ENCODE data around the gene CBX4.
"Not testable (repeated sequence)": the region's sequence is repeated elsewhere in the genome, so short reads cannot be mapped to it uniquely, and the experiment has no call there.

Gene CBX4

DNA sequence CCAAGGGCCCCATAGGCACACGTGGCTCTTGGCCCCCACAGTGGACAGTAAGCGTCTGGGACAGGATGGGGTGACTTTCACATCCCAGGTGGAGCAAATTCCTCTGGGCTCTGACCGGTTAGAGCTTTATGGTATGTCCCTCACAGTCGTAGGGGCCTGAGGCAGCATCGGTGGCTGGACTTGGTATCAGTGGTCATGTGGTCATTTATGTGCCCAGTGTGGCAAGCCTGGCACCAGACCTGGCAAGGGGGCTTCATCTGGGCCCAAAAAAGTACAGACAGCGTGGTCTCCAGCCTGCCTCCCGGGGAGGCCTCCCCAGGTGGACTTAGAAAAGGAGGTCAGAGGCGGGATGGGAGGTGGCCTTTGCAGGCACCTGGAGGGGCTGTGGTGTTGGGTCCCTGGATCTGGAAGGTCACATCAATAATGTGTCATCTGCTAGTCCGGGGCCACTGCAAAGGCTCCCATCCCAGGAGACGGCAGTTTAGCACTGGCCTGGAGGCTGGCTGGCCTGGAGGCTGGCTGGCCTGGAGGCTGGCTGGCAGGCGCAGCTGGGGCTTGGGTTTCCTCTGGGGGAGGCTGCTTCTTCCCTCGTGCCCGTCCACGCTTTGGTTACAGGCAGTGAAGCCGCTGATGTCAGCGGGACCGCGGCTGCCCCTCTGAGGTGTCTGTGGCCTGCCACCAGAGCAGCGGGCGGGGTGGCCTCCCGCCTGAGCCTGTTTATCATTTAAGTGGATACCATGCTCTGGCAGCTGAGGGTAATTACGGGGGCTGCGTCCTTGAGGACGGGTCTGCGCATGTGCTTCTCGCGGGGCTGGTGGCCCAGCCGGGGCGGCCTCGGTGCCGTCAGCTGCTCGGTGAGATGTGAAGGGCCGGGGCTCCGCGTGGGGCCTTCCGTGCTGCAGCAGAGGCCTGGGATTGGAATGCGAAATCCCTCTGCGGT lies 20.7 kb upstream of the CBX4 start:
- no peak for DNase-seq

DNA sequence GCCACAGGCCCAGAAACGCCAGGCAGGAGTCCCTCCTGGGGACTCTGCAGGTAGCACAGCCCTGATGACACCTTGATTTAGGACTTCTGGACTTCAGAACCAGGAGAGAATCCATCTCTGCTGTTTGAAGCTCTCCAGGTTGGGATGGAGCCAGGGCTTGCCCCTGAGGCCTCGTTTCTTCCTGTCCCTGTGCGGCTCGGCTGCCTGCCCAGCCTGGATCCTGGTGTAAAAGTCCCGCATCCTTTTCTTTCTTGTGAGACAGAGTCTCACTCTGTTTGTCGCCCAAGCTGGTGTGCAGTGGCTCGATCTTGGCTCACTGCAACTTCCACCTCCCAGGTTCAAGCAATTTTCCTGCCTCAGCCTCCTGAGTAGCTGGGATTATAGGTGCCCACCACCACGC lies 17.9 kb upstream of the CBX4 start:
- no peak for DNase-seq

DNA sequence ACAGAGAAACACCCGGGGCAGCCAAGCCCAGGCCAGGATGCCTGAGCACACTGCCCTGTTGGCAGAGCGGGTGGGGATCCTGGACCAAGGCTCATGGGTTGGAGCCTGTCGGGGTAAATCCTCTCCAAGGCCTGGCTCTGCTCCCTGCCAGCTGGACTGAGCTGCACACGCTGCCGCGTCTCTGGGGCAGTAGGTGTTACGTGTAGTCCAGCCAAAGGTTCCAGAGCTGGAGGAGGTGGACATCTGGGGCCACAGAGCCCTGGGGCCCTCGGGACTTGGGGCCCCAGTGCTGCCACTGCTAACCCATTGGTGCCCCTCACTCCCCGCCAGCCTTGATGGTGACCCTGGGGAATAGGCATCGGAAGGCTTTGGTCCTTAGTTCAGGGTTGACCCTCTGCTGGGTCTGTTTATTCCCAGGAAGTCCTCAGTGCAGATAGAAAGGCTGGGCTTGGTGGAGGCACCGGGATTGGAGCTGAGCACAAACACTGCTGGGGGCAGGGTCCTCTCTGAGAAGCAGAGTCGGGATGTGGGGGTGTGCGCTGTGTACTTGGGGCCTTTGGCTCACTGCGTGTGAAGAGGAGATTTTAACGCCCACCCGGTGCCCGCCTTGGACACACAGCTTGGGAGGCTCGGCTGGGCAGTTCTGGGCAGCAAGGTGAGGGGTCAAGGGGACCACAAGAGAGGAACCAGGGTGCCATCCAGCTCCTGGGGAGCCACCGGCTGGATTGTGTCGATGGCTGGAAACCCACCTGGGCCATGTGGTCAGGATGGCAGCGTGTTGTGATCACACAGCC lies 16.3 kb upstream of the CBX4 start:
- no peak for DNase-seq

DNA sequence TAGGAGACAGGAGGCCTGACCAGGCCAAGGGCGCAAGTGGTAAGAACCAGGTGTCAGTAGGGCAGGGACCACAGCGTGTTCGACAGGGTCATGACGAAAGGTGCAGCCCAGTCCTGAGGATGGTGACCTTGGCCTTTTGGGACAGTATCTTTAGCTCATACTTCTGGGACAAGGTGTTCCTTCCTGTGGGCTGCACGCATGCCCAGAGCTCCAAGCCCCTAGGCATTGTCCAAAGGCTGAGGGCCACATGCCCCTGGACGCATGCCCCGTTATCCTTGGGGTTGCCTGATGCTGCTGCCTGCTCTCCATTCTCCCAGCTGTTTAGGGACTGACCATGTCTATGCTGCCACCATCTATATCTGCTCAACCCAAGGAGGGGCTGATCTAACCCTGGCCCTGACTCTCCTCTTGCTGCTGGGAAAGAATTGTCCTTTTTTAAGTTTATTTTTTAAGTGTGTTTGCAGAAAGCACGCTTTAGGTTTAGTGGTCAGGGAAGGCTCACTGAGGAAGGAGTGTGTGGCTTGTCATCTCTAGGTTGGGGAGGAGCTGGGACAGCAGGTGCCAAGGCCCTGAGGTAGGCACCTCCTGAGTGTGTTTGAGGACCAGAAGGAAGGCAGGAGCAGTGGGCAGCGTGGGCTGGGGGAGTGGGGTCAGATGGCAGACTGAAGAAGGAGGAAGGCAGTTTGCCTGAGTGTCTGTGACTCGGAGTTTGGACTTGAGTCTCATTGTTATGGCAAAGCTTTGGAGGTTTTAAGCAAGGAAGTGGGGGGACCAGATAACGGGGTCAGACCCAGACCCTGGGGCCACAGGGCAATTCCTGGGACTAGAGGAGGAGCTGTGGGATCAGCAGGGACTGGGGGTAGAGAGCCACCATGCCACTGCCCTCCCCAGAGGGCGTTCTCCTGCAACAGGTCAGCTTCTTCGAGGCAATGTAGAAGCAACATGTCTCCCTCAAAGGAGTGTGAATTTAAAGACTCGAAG lies 15.1 kb upstream of the CBX4 start:
- DNase-seq: no peak

DNA sequence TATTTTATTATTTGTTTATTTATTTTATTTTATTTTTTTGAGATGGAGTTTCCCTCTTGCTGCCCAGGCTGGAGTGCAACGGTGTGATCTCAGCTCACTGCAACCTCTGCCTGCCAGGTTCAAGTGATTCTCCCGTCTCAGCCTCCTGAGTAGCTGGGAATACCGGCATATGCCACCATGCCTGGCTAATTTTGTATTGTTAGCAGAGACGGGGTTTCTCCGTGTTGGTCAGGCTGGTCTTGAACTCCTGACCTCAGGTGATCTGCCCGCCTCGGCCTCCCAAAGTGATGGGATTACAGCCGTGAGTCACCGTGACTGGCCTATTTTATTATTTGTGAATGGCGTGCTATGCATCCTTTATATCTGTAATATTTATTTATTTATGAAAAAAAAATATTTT lies 13.9 kb upstream of the CBX4 start:
- not testable (repeated sequence) for DNase-seq

DNA sequence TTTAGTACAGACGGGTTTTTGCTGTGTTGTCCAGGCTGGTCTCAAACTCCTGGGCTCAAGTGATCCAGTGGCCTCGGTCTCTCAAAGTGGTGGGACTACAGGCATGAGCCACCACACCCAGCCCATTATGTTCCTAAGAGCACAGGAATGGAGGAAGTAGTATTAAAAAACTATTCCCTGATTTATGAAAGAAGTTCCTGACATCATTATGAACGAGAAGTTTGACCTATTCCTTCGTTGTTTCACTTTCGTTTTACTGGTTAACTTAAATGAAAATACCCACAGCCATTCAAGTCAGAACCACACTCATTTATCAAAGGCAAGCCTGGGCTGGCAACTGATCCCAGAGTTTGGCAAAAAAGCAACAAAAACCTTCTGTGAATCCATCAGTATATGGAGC lies 13.5 kb upstream of the CBX4 start:
- peak; percentile 90 for DNase-seq

DNA sequence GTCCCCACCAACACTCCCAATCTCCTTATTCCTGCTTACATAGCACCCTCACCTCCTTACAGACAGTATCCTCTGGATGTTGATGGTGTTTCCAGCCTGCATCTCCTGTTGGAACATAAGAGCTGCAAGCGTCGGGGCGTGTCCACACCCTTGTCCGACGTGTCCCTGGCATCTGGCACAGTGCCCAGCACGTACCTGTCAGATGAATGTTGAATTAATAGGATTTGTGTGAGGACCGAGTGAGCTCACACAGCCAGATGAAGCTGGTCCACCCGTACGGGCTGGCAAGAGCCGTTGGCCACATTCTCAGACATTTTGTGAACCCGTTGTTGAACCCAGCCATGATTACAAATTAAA lies 12.2 kb upstream of the CBX4 start:
- DNase-seq: no peak

DNA sequence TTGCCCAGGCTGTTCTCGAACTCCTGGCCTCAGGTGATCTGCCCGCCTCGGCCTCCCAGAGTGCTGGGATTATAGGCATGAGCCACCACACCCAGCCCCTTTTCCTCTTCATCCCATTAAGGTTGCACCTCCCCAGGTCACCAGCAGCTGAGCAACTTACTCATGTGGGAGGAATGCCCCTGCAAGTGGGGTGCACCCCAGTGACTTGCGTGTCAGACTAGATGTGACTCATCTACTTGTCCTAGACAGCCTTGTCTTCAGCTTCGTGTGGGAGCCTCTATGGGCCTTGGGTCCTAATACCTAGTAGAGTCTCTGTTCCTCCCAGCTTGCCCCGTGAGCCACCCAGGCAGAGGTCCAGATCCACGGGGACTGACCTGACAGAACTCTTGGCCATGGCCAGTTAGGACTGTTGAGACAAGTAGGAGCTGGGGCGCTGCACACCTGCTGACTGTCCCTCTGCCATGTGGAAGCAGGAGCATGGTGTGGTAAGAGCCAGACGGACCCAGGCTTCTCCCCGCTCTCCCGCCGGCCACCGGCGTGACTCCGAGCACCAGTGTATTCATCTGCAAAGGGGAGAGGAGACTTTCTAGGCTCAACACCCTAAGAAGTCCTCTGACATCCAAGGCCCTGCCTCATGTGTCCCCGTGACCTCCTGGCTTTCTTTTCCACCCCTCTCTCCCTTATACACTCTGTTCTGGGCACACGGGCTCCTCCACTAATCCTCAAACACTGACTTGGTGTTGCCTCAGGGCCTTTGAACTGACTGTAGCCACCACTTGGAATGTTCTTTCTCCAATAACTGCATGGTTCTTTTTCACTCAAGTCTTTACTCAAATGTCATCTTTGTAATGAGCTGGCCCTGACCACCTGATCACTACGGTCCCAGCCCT lies 11.6 kb upstream of the CBX4 start:
- DNase-seq: peak; percentile 47

DNA sequence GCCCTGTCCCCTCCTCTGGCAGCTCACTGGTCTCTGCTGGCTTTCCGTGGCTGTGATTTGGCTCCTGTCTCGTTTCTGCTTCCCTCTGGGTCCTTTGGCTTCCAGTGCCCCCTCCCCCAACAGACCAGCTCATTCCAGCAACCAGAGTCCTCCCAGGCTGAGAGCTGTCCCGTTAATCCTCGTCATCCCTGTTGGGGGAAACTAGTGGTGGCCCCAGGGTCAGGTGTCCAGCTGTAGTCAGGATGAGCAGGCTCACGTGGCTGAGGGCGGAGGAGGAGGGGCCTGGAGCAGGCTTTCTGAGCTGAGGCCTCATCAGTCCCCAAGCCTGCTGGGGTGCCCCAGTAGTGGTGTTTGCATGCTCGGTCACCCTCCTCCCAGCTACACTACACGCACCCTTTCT lies 10.7 kb upstream of the CBX4 start:
- no peak for DNase-seq

DNA sequence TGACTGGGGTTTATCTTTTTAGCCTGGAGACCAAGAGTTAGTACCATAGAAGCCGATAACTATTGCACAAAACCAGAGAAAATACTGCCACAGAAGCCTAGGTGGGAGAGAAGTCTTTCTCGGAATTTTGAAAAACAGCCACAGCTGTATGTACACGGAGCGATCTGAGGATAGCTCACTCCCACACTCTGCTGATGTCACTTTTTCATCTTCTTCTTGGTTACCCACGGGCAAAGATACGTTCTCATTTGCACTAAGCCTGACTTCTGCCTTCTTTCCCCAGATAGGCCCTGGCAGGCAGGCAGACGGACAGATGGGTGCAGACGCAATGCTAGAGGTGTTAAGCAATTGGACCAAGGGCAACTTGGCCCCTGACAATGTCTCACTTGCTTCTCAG lies 9.1 kb upstream of the CBX4 start:
- no peak for DNase-seq

DNA sequence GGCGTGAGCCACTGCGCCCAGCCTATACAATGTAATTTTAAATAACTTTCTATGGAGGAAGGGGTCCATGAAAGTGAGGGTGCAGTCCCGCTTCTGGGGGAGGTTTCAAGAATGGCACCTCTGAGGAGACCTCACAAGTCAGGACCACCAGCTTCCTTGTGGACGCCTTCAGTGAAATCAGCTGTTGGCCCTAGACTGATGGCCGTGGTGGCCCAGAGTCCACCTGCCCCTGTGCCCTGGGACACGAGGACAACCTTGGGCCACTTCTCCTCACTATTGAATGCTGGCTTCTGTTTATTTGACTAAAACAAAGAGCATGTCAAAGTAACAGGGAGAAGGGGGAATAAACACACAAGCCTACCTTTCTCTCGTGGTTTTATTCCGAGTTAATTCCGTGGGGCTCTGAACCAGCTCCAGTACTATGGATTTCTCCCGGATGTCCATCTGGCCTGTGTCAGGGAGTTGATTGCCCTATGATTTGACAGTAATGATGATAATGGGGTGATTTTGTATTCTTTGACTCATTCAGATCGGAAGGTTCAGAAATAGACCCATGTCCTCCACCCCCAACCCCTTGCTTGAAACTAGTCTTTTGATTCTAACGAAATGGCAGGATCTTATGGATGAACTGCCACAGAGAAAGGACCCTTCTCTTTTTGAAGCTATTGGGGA lies 8.6 kb upstream of the CBX4 start:
- no peak for DNase-seq

DNA sequence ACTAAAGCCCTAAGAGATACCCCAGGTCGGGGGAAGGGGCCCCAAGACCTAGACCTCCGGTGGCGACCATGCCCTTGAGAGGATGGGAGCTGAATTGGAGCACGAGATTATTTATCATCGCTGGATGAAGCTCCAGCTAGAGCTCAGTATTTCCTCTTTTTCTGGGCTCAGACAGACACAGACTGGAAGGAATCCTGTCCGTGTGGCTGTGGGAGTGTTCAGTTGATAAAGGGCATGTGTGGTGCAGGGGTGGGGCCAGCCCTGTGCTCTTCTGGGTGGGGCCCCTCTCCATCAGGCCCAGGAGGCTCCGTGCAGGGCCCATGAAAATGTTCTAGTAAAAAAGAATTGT lies 6.3 kb upstream of the CBX4 start:
- DNase-seq: peak; percentile 88

DNA sequence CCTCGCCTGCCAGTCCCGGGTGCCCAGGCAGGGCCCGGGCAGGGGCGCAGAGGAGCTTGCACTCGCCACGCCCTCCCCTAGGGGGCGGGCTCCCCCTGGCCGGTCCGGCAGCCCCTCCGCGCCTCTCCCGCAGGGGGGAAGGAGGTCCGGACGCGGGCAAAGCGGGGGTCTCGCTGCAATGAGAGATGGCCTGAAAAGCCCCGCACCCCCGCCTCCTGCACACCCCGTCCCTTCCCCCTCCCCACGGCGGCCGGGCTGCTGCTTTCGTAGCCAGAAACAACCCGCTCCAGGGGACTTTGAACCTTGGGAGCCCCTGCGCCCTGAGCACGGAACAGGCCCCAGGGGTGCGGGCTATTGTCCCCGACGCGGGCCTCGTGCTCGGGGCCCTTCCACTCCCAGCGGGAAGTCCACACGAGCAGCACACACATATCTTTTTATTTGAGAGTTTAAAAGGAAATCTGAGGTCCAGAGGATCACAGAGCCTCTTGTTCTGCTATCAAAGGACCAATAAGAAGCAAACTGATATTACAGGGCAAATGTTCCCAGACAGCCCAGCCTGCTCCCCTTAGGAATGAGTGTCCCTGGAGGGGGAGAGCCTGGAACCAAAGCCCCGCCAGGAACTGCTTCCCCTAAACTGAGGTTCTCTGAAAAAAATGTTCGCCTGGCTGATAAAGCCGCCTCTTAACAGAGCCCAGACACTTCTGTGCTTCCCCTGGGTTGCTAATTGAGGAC lies 5.8 kb upstream of the CBX4 start:
- peak; percentile 46 for DNase-seq

DNA sequence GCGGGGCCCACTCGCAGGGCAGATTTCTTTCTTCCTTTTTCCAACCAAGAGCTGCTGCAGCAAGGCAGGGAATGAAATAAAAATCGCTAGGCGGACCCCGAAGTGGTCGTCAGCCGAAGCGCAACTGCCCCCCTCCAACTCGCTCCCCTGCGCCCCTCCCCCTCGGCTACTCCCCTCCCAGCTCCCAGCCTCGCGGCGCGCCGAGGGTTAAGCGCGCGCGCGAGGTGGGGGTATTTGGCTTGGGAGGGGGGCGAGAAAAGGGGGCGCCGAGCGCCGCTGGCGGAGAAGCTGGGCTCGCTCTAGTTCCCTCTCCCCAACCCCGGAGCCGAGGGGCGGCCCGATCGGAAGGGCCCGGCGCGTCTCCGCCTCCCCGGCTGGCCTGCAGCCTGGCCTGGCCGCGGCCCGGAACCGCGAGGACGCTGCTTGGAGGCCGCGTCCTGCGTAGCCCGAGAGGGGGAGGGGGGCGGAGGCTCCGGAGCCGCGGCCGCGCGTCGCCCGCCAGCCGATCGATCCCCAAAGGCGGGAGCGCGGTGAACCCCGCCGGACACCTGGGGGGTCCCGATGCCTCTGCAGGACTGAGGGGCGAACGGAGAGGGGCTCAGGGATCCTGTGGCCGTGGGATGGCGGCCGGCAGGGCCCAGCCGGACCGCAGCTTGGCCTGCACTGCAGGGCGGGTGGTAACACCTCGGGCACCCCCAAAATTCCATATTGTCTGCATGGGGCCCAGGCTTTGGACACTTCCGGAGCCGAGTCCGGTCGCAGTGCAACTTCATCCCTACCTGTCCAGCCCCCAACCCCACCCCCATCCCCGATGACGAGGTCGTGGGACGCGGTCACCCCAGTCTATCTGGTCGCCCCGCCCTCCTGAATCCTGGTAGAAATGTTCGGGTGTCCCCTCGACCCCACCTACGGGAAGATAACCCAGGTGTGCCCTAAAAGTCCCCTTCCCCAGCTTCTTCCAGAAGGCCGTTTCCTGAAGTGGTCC lies 4.9 kb upstream of the CBX4 start:
- peak; percentile 56 for DNase-seq

DNA sequence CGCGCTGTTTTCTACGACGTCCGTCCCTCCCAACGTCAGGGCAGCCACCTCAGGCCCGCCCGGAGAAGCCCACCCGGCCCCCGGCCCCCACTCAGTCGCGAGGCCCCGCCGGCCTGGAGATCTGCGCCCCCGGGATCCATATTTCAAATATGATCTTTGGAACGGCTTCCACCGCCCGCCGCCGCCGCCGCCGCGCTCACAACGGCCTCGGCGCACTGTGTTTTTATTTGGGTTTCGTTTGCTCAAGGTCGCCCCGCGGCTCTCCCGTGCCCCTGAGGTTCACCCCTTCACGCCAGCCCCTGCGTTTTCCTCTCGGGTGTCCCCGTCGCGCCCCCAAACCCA lies 4.2 kb upstream of the CBX4 start:
- DNase-seq: peak; percentile 22

DNA sequence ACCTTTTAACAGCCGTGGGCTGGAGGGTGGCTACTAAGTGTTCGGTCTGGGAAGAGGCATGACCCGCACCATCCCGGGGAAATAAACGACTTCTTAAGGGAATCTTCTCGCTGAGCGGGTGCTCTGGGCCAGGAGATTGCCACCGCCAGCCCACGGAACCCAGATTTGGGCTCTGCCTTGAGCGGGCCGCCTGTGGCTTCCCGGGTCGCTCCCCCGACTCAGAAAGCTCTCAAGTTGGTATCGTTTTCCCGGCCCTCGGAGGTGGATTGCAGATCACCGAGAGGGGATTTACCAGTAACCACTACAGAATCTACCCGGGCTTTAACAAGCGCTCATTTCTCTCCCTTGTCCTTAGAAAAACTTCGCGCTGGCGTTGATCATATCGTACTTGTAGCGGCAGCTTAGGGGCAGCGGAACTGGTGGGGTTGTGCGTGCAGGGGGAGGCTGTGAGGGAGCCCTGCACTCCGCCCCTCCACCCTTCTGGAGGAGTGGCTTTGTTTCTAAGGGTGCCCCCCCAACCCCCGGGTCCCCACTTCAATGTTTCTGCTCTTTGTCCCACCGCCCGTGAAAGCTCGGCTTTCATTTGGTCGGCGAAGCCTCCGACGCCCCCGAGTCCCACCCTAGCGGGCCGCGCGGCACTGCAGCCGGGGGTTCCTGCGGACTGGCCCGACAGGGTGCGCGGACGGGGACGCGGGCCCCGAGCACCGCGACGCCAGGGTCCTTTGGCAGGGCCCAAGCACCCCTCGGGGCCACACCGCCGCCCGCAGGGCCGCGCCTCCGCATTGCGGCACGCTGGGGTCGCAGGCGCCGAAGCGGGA lies 3.6 kb upstream of the CBX4 start:
- peak; percentile 34 for DNase-seq

DNA sequence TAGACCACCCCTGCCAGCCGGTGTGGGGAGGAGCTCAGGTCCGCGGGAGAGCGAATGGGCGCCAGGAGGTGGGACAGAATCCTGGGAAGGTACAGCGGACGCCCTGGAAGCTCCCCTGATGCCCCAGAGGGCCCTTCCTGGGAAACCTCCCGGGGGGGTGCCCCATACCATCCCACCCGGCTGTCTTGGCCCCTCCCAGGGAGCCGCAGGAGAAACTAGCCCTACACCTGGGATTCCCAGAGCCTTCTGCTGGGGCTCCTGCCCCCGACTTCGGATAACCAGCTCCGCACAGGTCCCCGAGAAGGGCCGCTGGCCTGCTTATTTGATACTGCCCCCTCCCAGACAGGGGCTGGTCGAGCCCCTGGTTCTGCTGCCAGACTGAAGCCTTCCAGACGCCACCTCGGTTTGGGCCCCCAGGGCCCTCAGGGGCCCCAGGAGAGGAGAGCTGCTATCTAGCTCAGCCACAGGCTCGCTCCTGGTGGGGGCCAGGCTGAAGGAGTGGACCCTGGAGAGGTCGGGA lies 3.0 kb upstream of the CBX4 start:
- DNase-seq: no peak

DNA sequence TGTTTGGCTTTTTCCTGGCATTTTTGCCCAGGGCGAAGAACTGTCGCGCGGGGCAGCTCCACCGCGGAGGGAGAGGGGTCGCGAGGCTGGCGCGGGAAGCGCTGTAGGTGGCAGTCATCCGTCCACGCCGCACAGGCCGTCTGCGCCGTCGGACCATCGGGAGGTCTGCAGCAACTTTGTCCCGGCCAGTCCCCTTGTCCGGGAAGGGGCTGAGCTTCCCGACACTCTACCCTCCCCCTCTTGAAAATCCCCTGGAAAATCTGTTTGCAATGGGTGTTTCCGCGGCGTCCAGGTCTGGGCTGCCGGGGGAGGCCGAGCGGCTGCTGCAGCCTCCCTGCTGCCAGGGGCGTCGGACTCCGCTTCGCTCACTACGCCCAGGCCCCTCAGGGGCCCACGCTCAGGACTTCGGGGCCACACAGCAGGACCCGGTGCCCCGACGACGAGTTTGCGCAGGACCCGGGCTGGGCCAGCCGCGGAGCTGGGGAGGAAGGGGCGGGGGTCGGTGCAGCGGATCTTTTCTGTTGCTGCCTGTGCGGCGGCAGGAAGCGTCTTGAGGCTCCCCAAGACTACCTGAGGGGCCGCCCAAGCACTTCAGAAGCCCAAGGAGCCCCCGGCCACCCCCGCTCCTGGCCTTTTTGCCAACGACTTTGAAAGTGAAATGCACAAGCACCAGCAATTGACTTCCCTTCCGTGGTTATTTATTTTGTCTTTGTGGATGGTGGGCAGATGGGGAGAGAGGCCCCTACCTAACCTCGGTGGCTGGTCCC lies 2.3 kb upstream of the CBX4 start:
- DNase-seq: peak; percentile 53

Data from suppressor macrophage treated with lipopolysaccharide for 4 hours (primary cell).